Measurements from ENCODE around the gene LRRC8C. TPM values are rescaled to one million over a fixed set of nuclear protein-coding genes. Genes with fewer than 3 reads are reported as not detected.

Gene LRRC8C
- total RNA-seq, 4 donors from 2014 or later: 4.3 to 6.2 (median 5.7) TPM

GRCh38 chr1:89633800-89634625, 1.1 kb downstream of the LRRC8C start:
- intact Hi-C loops (cut with DNase I; ENCODE audit: low total_unique reads): loop anchor here (5.0 kb wide), 1 partner anchor 627 kb away; no protein-coding TSS in a partner anchor
- 15% methylated on average over 29 to 32 of the region's 32 CpGs for WGBS, 2 donors
- peak overlapping the region; percentile 79 for H3K4me3 ChIP-seq (ENCODE audit: low read depth, poor library complexity, severe bottlenecking)
- no peak for DNase-seq (ENCODE audit: low spot score in 2 of 2)
- no peak for TF ChIP-seq POLR2A (IDR thresholded peaks at IDR 0.05)
- TF ChIP-seq, protein P1, sequence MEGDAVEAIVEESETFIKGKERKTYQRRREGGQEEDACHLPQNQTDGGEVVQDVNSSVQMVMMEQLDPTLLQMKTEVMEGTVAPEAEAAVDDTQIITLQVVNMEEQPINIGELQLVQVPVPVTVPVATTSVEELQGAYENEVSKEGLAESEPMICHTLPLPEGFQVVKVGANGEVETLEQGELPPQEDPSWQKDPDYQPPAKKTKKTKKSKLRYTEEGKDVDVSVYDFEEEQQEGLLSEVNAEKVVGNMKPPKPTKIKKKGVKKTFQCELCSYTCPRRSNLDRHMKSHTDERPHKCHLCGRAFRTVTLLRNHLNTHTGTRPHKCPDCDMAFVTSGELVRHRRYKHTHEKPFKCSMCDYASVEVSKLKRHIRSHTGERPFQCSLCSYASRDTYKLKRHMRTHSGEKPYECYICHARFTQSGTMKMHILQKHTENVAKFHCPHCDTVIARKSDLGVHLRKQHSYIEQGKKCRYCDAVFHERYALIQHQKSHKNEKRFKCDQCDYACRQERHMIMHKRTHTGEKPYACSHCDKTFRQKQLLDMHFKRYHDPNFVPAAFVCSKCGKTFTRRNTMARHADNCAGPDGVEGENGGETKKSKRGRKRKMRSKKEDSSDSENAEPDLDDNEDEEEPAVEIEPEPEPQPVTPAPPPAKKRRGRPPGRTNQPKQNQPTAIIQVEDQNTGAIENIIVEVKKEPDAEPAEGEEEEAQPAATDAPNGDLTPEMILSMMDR (IDR thresholded peaks at IDR 0.05): no peak

- intact Hi-C loops (cut with DNase I; ENCODE audit: low total_unique reads): no loop called here
- DNase-seq (ENCODE audit: low spot score in 2 of 2): no peak
- 57 to 60% methylated on average over 6 of the region's 6 CpGs for WGBS, 2 donors
- no peak overlapping the region for H3K4me3 ChIP-seq (ENCODE audit: low read depth, poor library complexity, severe bottlenecking)
- TF ChIP-seq, protein P1 (IDR thresholded peaks at IDR 0.05): no peak
- TF ChIP-seq POLR2A (IDR thresholded peaks at IDR 0.05): no peak
These were observed 3.2 kb downstream of the LRRC8C start for GRCh38 chr1:89635825-89636815.

- TF ChIP-seq POLR2A (IDR thresholded peaks at IDR 0.05): no peak
- TF ChIP-seq, protein P1 (IDR thresholded peaks at IDR 0.05): no peak
- intact Hi-C loops (cut with DNase I; ENCODE audit: low total_unique reads): no loop called here
- DNase-seq (ENCODE audit: low spot score in 2 of 2): no peak
- no peak overlapping the region for H3K4me3 ChIP-seq (ENCODE audit: low read depth, poor library complexity, severe bottlenecking)
These were observed 4.6 kb downstream of the LRRC8C start for GRCh38 chr1:89637496-89637895.

DNA sequence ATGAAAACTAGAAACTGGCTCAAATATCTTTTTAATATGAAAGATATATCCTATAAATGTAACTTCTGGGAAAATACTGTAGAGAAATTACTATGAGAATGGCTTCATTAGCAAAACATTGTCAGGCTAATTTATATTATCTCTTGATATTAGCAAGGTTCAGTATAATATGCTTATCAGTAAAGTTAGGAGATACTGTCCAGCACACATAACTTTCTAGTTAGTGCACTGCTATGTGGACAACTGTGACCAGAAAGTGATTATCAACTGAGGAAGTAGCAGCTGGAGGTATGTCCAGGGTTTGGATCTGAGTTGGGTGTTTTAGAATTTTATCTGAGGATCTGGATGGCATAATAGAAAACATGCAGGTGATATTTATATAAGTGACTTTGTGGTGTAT, 7.5 kb downstream of the LRRC8C start:
- TF ChIP-seq, protein P1 (IDR thresholded peaks at IDR 0.05): no peak
- no peak for TF ChIP-seq POLR2A (IDR thresholded peaks at IDR 0.05)
- no peak overlapping the region for H3K4me3 ChIP-seq (ENCODE audit: low read depth, poor library complexity, severe bottlenecking)
- DNase-seq (ENCODE audit: low spot score in 2 of 2): no peak
- intact Hi-C loops (cut with DNase I; ENCODE audit: low total_unique reads): no loop called here

- DNase-seq (ENCODE audit: low spot score in 2 of 2): no peak
- TF ChIP-seq, protein P1 (IDR thresholded peaks at IDR 0.05): no peak
- no peak for TF ChIP-seq POLR2A (IDR thresholded peaks at IDR 0.05)
- intact Hi-C loops (cut with DNase I; ENCODE audit: low total_unique reads): no loop called here
- no peak overlapping the region for H3K4me3 ChIP-seq (ENCODE audit: low read depth, poor library complexity, severe bottlenecking)
- 85 to 91% methylated on average over 4 of the region's 4 CpGs for WGBS, 2 donors
These were observed 8.9 kb downstream of the LRRC8C start for GRCh38 chr1:89641781-89642180.
